Ramos (cell line): Measurements from ENCODE around the gene NFATC4.
"Not testable (repeated sequence)": the region's sequence is repeated elsewhere in the genome, so short reads cannot be mapped to it uniquely, and the experiment has no call there.

Source experiments
- in situ Hi-C: fragments of 300-500 bp; cut with MboI; formaldehyde crosslinking; loops from one replicate; pipeline ENCODE4 v1.14.3; 2022; ENCODE audit warnings: low sequenced_read_pairs; ENCODE audit not compliant: unreplicated experiment

The NFATC4 gene

GRCh38 chr14:24367514-24368211, at the start of gene NFATC4:
TSS of gene NFATC4 (plus strand) at chr14:24368184. CDS start at chr14:24368341, 157 bp downstream.
- in situ Hi-C loops = loop anchor here (5.0 kb wide), 1 partner anchor 65 kb away; no protein-coding TSS in a partner anchor

- in situ Hi-C loops = no loop called here
Measured at GRCh38 chr14:24321212-24321975, 46.6 kb upstream of the NFATC4 start.

- in situ Hi-C loops = no loop called here
Measured at GRCh38 chr14:24322672-24323071, 45.3 kb upstream of the NFATC4 start.

- in situ Hi-C loops = no loop called here
Measured at GRCh38 chr14:24323341-24323740, 44.6 kb upstream of the NFATC4 start.

GRCh38 chr14:24324024-24324423, 44.0 kb upstream of the NFATC4 start:
- in situ Hi-C loops = no loop called here

- in situ Hi-C loops = no loop called here
Measured at GRCh38 chr14:24325041-24325530, 42.9 kb upstream of the NFATC4 start.

GRCh38 chr14:24325963-24326362, 42.0 kb upstream of the NFATC4 start:
- in situ Hi-C loops = no loop called here

GRCh38 chr14:24327303-24327702, 40.7 kb upstream of the NFATC4 start:
- in situ Hi-C loops = no loop called here

- in situ Hi-C loops = not testable (repeated sequence)
Measured at GRCh38 chr14:24327914-24328313, 40.1 kb upstream of the NFATC4 start.

- in situ Hi-C loops = no loop called here
Measured at GRCh38 chr14:24329073-24329663, 38.8 kb upstream of the NFATC4 start.

GRCh38 chr14:24329736-24330135, 38.2 kb upstream of the NFATC4 start:
- in situ Hi-C loops = loop anchor here (5.0 kb wide), 1 partner anchor 103 kb away; no protein-coding TSS in a partner anchor

GRCh38 chr14:24330973-24331674, 36.9 kb upstream of the NFATC4 start:
- in situ Hi-C loops = loop anchor here (5.0 kb wide), 1 partner anchor 101 kb away; no protein-coding TSS in a partner anchor

GRCh38 chr14:24331731-24332267, 36.2 kb upstream of the NFATC4 start:
- in situ Hi-C loops = loop anchor here (5.0 kb wide), 1 partner anchor 101 kb away; no protein-coding TSS in a partner anchor

GRCh38 chr14:24332268-24332993, 35.6 kb upstream of the NFATC4 start:
- in situ Hi-C loops = loop anchor here (5.0 kb wide), 1 partner anchor 100 kb away; no protein-coding TSS in a partner anchor

GRCh38 chr14:24334431-24335291, 33.3 kb upstream of the NFATC4 start, which contains the start of gene ADCY4:
TSS of gene ADCY4 (minus strand) at chr14:24335071. CDS start at chr14:24334652, 419 bp downstream.
- in situ Hi-C loops = loop anchor here (5.0 kb wide), 1 partner anchor 98 kb away; no protein-coding TSS in a partner anchor

GRCh38 chr14:24335461-24336171, 32.4 kb upstream of the NFATC4 start:
- in situ Hi-C loops = no loop called here

GRCh38 chr14:24337144-24337823, 30.7 kb upstream of the NFATC4 start:
- in situ Hi-C loops = no loop called here
